Prostate gland (tissue), 2 donors: Measurements from ENCODE around the gene ARID4B. TPM values are rescaled to one million over a fixed set of nuclear protein-coding genes. Genes with fewer than 3 reads are reported as not detected.

ENCODE experiments used
- DNase-seq: peaks from one replicate; pipeline ENCODE4 v3.0.0-alpha.2; 2019; ENCODE audit warnings: low spot score
- H3K27ac ChIP-seq, 2 donors: fragments of 200-600 bp; sonication (generic); 2 replicates each; pipeline ENCODE4 v1.5.1; 2017 to 2019
- H3K27me3 ChIP-seq: fragments of 200-600 bp; sonication (generic); replicated peaks from 2 replicates; pipeline ENCODE4 v1.5.1; 2019; ENCODE audit not compliant: insufficient read depth
- H3K36me3 ChIP-seq, 2 donors: fragments of 200-600 bp; sonication (generic); 1 replicate in 1 of 2; 2 replicates in 1 of 2; pipeline versions ENCODE4 v1.5.1 to v1.8.1; 2017 to 2019
- H3K4me1 ChIP-seq: fragments of 200-600 bp; sonication (generic); replicated peaks from 2 replicates; pipeline ENCODE4 v1.5.1; 2019
- H3K4me3 ChIP-seq, 2 donors: fragments of 200-600 bp; sonication (generic); 2 replicates each; pipeline ENCODE4 v1.5.1; 2017 to 2019
- H3K9me3 ChIP-seq: fragments of 200-600 bp; sonication (generic); 2 replicates; pipeline ENCODE4 v1.5.1; 2017
- CTCF ChIP-seq, 4 experiments: fragments of 200-600 bp in 2 of 4; fragments of 450-650 bp in 2 of 4; sonication (generic) in 2 of 4; IDR thresholded peaks; 1 replicate in 3 of 4; 2 replicates in 1 of 4; pipeline ENCODE4 v1.5.1; 2016 to 2019; ENCODE audit warnings: antibody characterized with exemption in 4 of 4, mild to moderate bottlenecking in 2 of 4, moderate library complexity in 2 of 4
- POLR2A ChIP-seq: fragments of 450-650 bp; IDR thresholded peaks from one replicate; pipeline ENCODE4 v1.6.1; 2016; ENCODE audit warnings: antibody characterized with exemption, mild to moderate bottlenecking
- POLR2AphosphoS5 ChIP-seq: sonication (generic); formaldehyde crosslinking; IDR thresholded peaks from one replicate; pipeline ENCODE4 v1.6.1; 2017; ENCODE audit warnings: antibody characterized with exemption
- WGBS: methylation state at CpG from one replicate; pipeline ENCODE4 v1.1.5; 2018; 5-methylcytosine and 5-hydroxymethylcytosine counted together
- intact Hi-C: fragments of 100-400 bp; cut with DNase I; formaldehyde crosslinking; loops from one replicate; pipeline ENCODE4 v1.14.2; 2022
- total RNA-seq, 2 donors: library from RNA; depleted of rRNA; stranded (reverse); fragments of >200 nt; gene quantifications; one replicate each; pipeline ENCODE4 v1.1.0, GENCODE V29; 2016

The ARID4B gene
- total RNA-seq, 2 donors from 2014 or later = 28.6 to 46.4 TPM

GRCh38 chr1:235145639-235146038 is 182.3 kb downstream of the ARID4B start:
- TF ChIP-seq POLR2A (no peak), POLR2AphosphoS5 (no peak), CTCF (IDR thresholded peaks at IDR 0.05) (no peak)
- peaks cover 0 to 2% of the 10 kb centered on the region in 2 donors for H3K36me3 ChIP-seq
- no peak overlapping the region for H3K27ac ChIP-seq
- WGBS = 86% methylated on average over 6 of the region's 6 CpGs
- H3K9me3 ChIP-seq = no peaks in the 10 kb centered on the region
- intact Hi-C loops = no loop called here
- DNase-seq = no peak
- no peaks in the 10 kb centered on the region for H3K27me3 ChIP-seq
- no peaks in the 10 kb centered on the region for H3K4me1 ChIP-seq
- H3K4me3 ChIP-seq = no peak overlapping the region

GRCh38 chr1:235142991-235143390 is 185.0 kb downstream of the ARID4B start:
- WGBS = 93% methylated on average over 4 of the region's 4 CpGs
- intact Hi-C loops = no loop called here
- Histone ChIP-seq H3K9me3 (no peaks in the 10 kb centered on the region), H3K4me1 (no peaks in the 10 kb centered on the region), H3K36me3 (no peaks in the 10 kb centered on the region), H3K27ac (no peak overlapping the region), H3K4me3 (no peak overlapping the region), H3K27me3 (no peaks in the 10 kb centered on the region)
- no peak for DNase-seq
- TF ChIP-seq CTCF (IDR thresholded peaks at IDR 0.05) = no peak
- TF ChIP-seq POLR2AphosphoS5 = no peak
- TF ChIP-seq POLR2A = no peak

- no peaks in the 10 kb centered on the region for H3K9me3 ChIP-seq
- intact Hi-C loops = no loop called here
- no peak for DNase-seq
- H3K4me1 ChIP-seq = no peaks in the 10 kb centered on the region
- 87% methylated on average over 5 of the region's 5 CpGs for WGBS
- H3K27ac ChIP-seq = no peak overlapping the region
- H3K4me3 ChIP-seq = no peak overlapping the region
- TF ChIP-seq POLR2A = no peak
- no peak for TF ChIP-seq CTCF (IDR thresholded peaks at IDR 0.05)
- no peak for TF ChIP-seq POLR2AphosphoS5
- H3K36me3 ChIP-seq = peaks cover 0 to 4% of the 10 kb centered on the region in 2 donors
- H3K27me3 ChIP-seq = no peaks in the 10 kb centered on the region
Observed at GRCh38 chr1:235139315-235139714, 188.7 kb downstream of the ARID4B start.

GRCh38 chr1:235138821-235139220 is 189.2 kb downstream of the ARID4B start:
- H3K27ac ChIP-seq = no peak overlapping the region
- H3K9me3 ChIP-seq = no peaks in the 10 kb centered on the region
- DNase-seq = no peak
- TF ChIP-seq POLR2A (no peak), POLR2AphosphoS5 (no peak), CTCF (IDR thresholded peaks at IDR 0.05) (no peak)
- intact Hi-C loops = no loop called here
- no peaks in the 10 kb centered on the region for H3K4me1 ChIP-seq
- H3K27me3 ChIP-seq = no peaks in the 10 kb centered on the region
- peaks cover 0 to 4% of the 10 kb centered on the region in 2 donors for H3K36me3 ChIP-seq
- H3K4me3 ChIP-seq = no peak overlapping the region
- 44% methylated on average over 2 of the region's 2 CpGs for WGBS

- Histone ChIP-seq H3K36me3 (peaks cover 0 to 4% of the 10 kb centered on the region in 2 donors), H3K4me1 (no peaks in the 10 kb centered on the region), H3K9me3 (no peaks in the 10 kb centered on the region), H3K27me3 (no peaks in the 10 kb centered on the region), H3K27ac (no peak overlapping the region), H3K4me3 (no peak overlapping the region)
- intact Hi-C loops = no loop called here
- no peak for DNase-seq
- 42% methylated on average over 4 of the region's 4 CpGs for WGBS
- TF ChIP-seq CTCF (IDR thresholded peaks at IDR 0.05) (no peak), POLR2AphosphoS5 (no peak), POLR2A (no peak)
Observed at GRCh38 chr1:235136111-235136510, 191.9 kb downstream of the ARID4B start.
